SK-N-SH (cell line): ENCODE results near the gene STARD13. TPM values are rescaled to one million over a fixed set of nuclear protein-coding genes. Genes with fewer than 3 reads are reported as not detected.

Source experiments
- CTCF ChIA-PET: fragments of 300-600, 350-600 bp; formaldehyde crosslinking; extraction: SDS; loops from one replicate; lab custom pipeline; 2021; lab: Yijun Ruan, JAX
- POLR2A ChIA-PET: fragments of 350-600 bp; sonication (Branson Sonifier 250); formaldehyde crosslinking; extraction: SDS; loops from one replicate; lab custom pipeline; 2020; ENCODE audit warnings: antibody characterized with exemption, inconsistent platforms; lab: Yijun Ruan, JAX
- DNase-seq: peaks from one replicate; pipeline ENCODE4 v3.0.0; 2012
- H2AFZ ChIP-seq: fragments of 200-600 bp; sonication (generic); 2 replicates; pipeline ENCODE4 v1.8.1; 2016; ENCODE audit warnings: antibody characterized with exemption, mild to moderate bottlenecking, low read depth
- H3F3A ChIP-seq: fragments of 200-600 bp; sonication (generic); replicated peaks from 2 replicates; pipeline ENCODE3; 2016; ENCODE audit warnings: antibody characterized with exemption, mild to moderate bottlenecking; ENCODE audit not compliant: insufficient read depth
- H3K27ac ChIP-seq, 2 experiments: fragments of 200-500 bp in 1 of 2; fragments of 200-600 bp in 1 of 2; sonication (Bioruptor generic) in 1 of 2; sonication (generic), shearing (Covaris generic) in 1 of 2; 2 replicates each; pipeline versions ENCODE4 v1.5.1 to v1.6.1; 2014 to 2016; ENCODE audit warnings: low read depth in 2 of 2, inconsistent platforms in 1 of 2, low read length in 1 of 2, mild to moderate bottlenecking in 1 of 2, mixed read lengths in 1 of 2
- H3K27me3 ChIP-seq: fragments of 200-600 bp; sonication (generic), shearing (Covaris generic); 2 replicates; pipeline ENCODE4 v1.6.1; 2016; ENCODE audit warnings: mixed run types; ENCODE audit not compliant: insufficient read depth
- H3K36me3 ChIP-seq, 2 experiments: fragments of 200-500 bp in 1 of 2; fragments of 200-600 bp in 1 of 2; sonication (Bioruptor generic) in 1 of 2; sonication (generic) in 1 of 2; replicated peaks in 1 of 2; 2 replicates each; pipeline versions ENCODE3 to v1.5.1; 2014 to 2016; ENCODE audit warnings: low read length in 1 of 2, mild to moderate bottlenecking in 1 of 2; ENCODE audit not compliant: insufficient read depth in 2 of 2, control insufficient read depth in 1 of 2
- H3K4me1 ChIP-seq, 2 experiments: fragments of 200-500 bp in 1 of 2; fragments of 200-600 bp in 1 of 2; sonication (Bioruptor generic) in 1 of 2; sonication (generic), shearing (Covaris generic) in 1 of 2; 2 replicates each; pipeline versions ENCODE4 v1.5.1 to v1.6.1; 2014 to 2016; ENCODE audit warnings: low read depth in 1 of 2, low read length in 1 of 2, mixed run types in 1 of 2; ENCODE audit not compliant: insufficient read depth in 2 of 2, control insufficient read depth in 1 of 2
- H3K4me2 ChIP-seq: fragments of 200-600 bp; sonication (generic), shearing (Covaris generic); 2 replicates; pipeline ENCODE4 v1.6.1; 2017; ENCODE audit warnings: mixed run types
- H3K4me3 ChIP-seq, 2 experiments: fragments of 200-500 bp in 1 of 2; fragments of 200-600 bp in 1 of 2; sonication (Bioruptor generic) in 1 of 2; sonication (generic), shearing (Covaris generic) in 1 of 2; 2 replicates each; pipeline versions ENCODE4 v1.5.1 to v1.8.1; 2014 to 2016; ENCODE audit warnings: low read depth in 2 of 2, inconsistent platforms in 1 of 2, low read length in 1 of 2, mild to moderate bottlenecking in 1 of 2, mixed read lengths in 1 of 2, moderate library complexity in 1 of 2
- H3K79me2 ChIP-seq: fragments of 200-600 bp; sonication (generic); 2 replicates; pipeline ENCODE4 v1.8.1; 2017; ENCODE audit warnings: mild to moderate bottlenecking; ENCODE audit not compliant: insufficient read depth
- H3K9ac ChIP-seq: fragments of 200-600 bp; sonication (generic); 2 replicates; pipeline ENCODE4 v1.6.1; 2017; ENCODE audit warnings: mixed run types
- H3K9me2 ChIP-seq: fragments of 200-600 bp; sonication (generic); 2 replicates; pipeline ENCODE4 v1.6.1; 2017; ENCODE audit warnings: mixed run types
- H3K9me3 ChIP-seq: fragments of 200-600 bp; sonication (generic); 2 replicates; pipeline ENCODE4 v1.6.1; 2017; ENCODE audit warnings: mixed run types, mild to moderate bottlenecking, moderate library complexity
- H4K20me1 ChIP-seq: fragments of 200-600 bp; sonication (generic); 2 replicates; pipeline ENCODE4 v1.6.1; 2017; ENCODE audit warnings: mild to moderate bottlenecking, mixed run types; ENCODE audit not compliant: insufficient read depth
- CTCF ChIP-seq: fragments of 200-600 bp; sonication (generic); IDR thresholded peaks from 2 replicates; pipeline ENCODE4 v1.6.1; 2017; ENCODE audit warnings: antibody characterized with exemption, mild to moderate bottlenecking, moderate library complexity
- ELF1 ChIP-seq: IDR thresholded peaks from 2 replicates; pipeline ENCODE4 v1.4.0; 2012
- EP300 ChIP-seq, 2 experiments: IDR thresholded peaks; 2 replicates each; pipeline versions ENCODE4 v1.4.0 to v1.6.1; 2012; ENCODE audit warnings: borderline replicate concordance in 1 of 2, low read depth in 1 of 2, low read length in 1 of 2
- FOXM1 ChIP-seq: IDR thresholded peaks from 2 replicates; pipeline ENCODE4 v1.4.0; 2012; ENCODE audit warnings: low read depth, mild to moderate bottlenecking
- GABPA ChIP-seq: IDR thresholded peaks from 2 replicates; pipeline ENCODE4 v1.4.0; 2012; ENCODE audit warnings: low read depth, mild to moderate bottlenecking
- GATA2 ChIP-seq: sonication (generic); formaldehyde crosslinking; IDR thresholded peaks from 2 replicates; pipeline ENCODE4 v1.5.0; 2020; ENCODE audit warnings: mild to moderate bottlenecking, missing genetic modification reagents
- JUND ChIP-seq: IDR thresholded peaks from 2 replicates; pipeline ENCODE4 v1.4.0; 2012
- MAX ChIP-seq: IDR thresholded peaks from 2 replicates; pipeline ENCODE4 v1.4.0; 2012; ENCODE audit warnings: low read depth
- NRF1 ChIP-seq: IDR thresholded peaks from 2 replicates; pipeline ENCODE4 v1.6.1; 2012; ENCODE audit warnings: low read depth, mild to moderate bottlenecking, low read length
- PBX3 ChIP-seq: IDR thresholded peaks from 2 replicates; pipeline ENCODE4; 2012
- POLR2AphosphoS5 ChIP-seq: IDR thresholded peaks from 2 replicates; pipeline ENCODE4 v1.6.1; 2012; ENCODE audit warnings: low read depth, low read length
- RFX5 ChIP-seq: IDR thresholded peaks from 2 replicates; pipeline ENCODE4 v1.6.1; 2012; ENCODE audit warnings: mild to moderate bottlenecking, improper control_type of control experiment, low read length
- SIN3A ChIP-seq: IDR thresholded peaks from 2 replicates; pipeline ENCODE4 v1.6.1; 2012; ENCODE audit warnings: low read depth, mild to moderate bottlenecking, low read length, moderate library complexity, borderline replicate concordance
- TAF1 ChIP-seq: IDR thresholded peaks from 2 replicates; pipeline ENCODE4 v1.6.1; 2012; ENCODE audit warnings: low read depth, mild to moderate bottlenecking, low read length, moderate library complexity, borderline replicate concordance
- TEAD4 ChIP-seq: IDR thresholded peaks from 2 replicates; pipeline ENCODE4 v1.4.0; 2012; ENCODE audit warnings: mild to moderate bottlenecking, borderline replicate concordance; ENCODE audit not compliant: insufficient read depth
- YY1 ChIP-seq: IDR thresholded peaks from 2 replicates; pipeline ENCODE4 v1.4.0; 2012; ENCODE audit warnings: low read depth, mild to moderate bottlenecking
- WGBS: methylation state at CpG from one replicate; pipeline ENCODE4 v1.1.6; 2017; ENCODE audit warnings: low lambda C conversion rate; 5-methylcytosine and 5-hydroxymethylcytosine counted together
- polyA plus RNA-seq, 3 experiments: library from polyadenylated mRNA; depleted of rRNA; stranded (reverse); fragments of >200 nt; gene quantifications; 2 replicates each; pipeline ENCODE4 v1.2.3, GENCODE V29; 2012

STARD13 gene
- polyA plus RNA-seq, 1 of the 3 experiments (the other 2 are of a cell fraction) = 5.7 TPM

- no peak for DNase-seq
- no peak overlapping the region for H3K9ac ChIP-seq
- ChIA-PET CTCF (no interaction called here), POLR2A (no interaction called here)
- H3K27me3 ChIP-seq = no peaks in the 10 kb centered on the region
- peaks cover 87% of the 10 kb centered on the region for H3K79me2 ChIP-seq
- H3F3A ChIP-seq = peaks cover 5% of the 10 kb centered on the region
- H2AFZ ChIP-seq = no peak overlapping the region
- H3K9me3 ChIP-seq = no peaks in the 10 kb centered on the region
- no peak for TF ChIP-seq GATA2
- TF ChIP-seq ELF1 = no peak
- no peak for TF ChIP-seq POLR2AphosphoS5
- no peak for TF ChIP-seq TEAD4
- TF ChIP-seq YY1 = no peak
- no peak for TF ChIP-seq NRF1
- H3K9me2 ChIP-seq = no peaks in the 10 kb centered on the region
- H4K20me1 ChIP-seq = no peaks in the 10 kb centered on the region
- no peak overlapping the region for H3K4me2 ChIP-seq
- no peak overlapping the region for H3K27ac ChIP-seq
- 100% methylated on average over 2 of the region's 2 CpGs for WGBS
- H3K4me3 ChIP-seq = no peak overlapping the region
- H3K36me3 ChIP-seq = peaks cover 0 to 5% of the 10 kb centered on the region in 2 experiments
- H3K4me1 ChIP-seq = peaks cover 10 to 50% of the 10 kb centered on the region in 2 experiments; a peak in 2 of 4 replicates
Observed at GRCh38 chr13:33259296-33259695, 26.3 kb downstream of the STARD13 start.

DNA sequence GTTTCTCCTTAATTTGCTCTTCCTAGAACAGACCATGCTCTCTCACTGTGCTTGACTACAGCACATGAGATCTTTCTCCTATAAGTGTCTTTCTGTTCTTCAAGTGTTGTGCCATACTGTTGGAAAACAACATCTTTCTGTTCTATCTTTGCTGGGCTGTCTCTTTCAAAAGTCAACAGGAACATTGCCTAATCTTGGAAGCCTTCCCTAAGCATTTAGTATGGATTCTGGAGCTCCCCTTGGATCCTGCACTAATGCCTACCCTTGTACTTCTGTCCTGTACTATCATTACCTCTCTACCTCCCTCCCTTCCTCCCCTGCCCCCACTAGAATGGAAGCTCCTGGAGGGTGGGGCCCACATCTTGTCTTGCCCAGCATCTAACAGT lies 26.8 kb downstream of the STARD13 start:
- Histone ChIP-seq H3K9ac (no peak overlapping the region), H3K9me3 (no peaks in the 10 kb centered on the region), H3K4me3 (no peak overlapping the region), H3K27ac (no peak overlapping the region), H3K4me2 (no peak overlapping the region), H3K36me3 (peaks cover 0 to 5% of the 10 kb centered on the region in 2 experiments), H3K27me3 (no peaks in the 10 kb centered on the region), H3K4me1 (peaks cover 10 to 45% of the 10 kb centered on the region in 2 experiments; a peak in 2 of 4 replicates), H4K20me1 (no peaks in the 10 kb centered on the region), H3K79me2 (peaks cover 87% of the 10 kb centered on the region), H3F3A (peaks cover 5% of the 10 kb centered on the region), H3K9me2 (no peaks in the 10 kb centered on the region), H2AFZ (no peak overlapping the region)
- TF ChIP-seq GATA2 = no peak
- no peak for TF ChIP-seq TEAD4
- no peak for TF ChIP-seq TAF1
- no peak for TF ChIP-seq MAX
- TF ChIP-seq FOXM1 = no peak
- no peak for TF ChIP-seq JUND
- TF ChIP-seq EP300 (IDR thresholded peaks at IDR 0.05; ENCODE audit: borderline replicate concordance in 1 of 2, low read depth in 1 of 2, low read length in 1 of 2) = no peak
- TF ChIP-seq RFX5 = no peak
- no peak for TF ChIP-seq ELF1
- no peak for TF ChIP-seq PBX3
- TF ChIP-seq GABPA = no peak
- no peak for TF ChIP-seq CTCF
- TF ChIP-seq SIN3A = no peak
- POLR2A ChIA-PET = no interaction called here
- CTCF ChIA-PET = no interaction called here
- no peak for DNase-seq
